Chondrocyte (in vitro differentiated cells): Measurements from ENCODE around the gene RAB2B. TPM values are rescaled to one million over a fixed set of nuclear protein-coding genes. Genes with fewer than 3 reads are reported as not detected.

ENCODE experiments used
- DNase-seq: peaks from one replicate; pipeline ENCODE4 v3.0.0; 2021; ENCODE audit warnings: mixed read lengths, low spot score
- H3K27ac Mint-ChIP-seq: one replicate; pipeline ENCODE4 v1.8.0; 2021; ENCODE audit warnings: mild to moderate bottlenecking, moderate library complexity, mixed read lengths; ENCODE audit not compliant: unreplicated experiment
- H3K27me3 Mint-ChIP-seq: 2 replicates; pipeline ENCODE4 v1.8.0; 2021; ENCODE audit warnings: low read depth, mixed read lengths
- H3K36me3 Mint-ChIP-seq: 2 replicates; pipeline ENCODE4 v1.8.0; 2021; ENCODE audit warnings: low read depth, mixed read lengths
- H3K4me1 Mint-ChIP-seq: 2 replicates; pipeline ENCODE4 v1.8.0; 2021; ENCODE audit warnings: low read depth, mild to moderate bottlenecking, mixed read lengths
- H3K4me3 Mint-ChIP-seq: one replicate; pipeline ENCODE4 v1.8.0; 2021; ENCODE audit warnings: mild to moderate bottlenecking, moderate library complexity, mixed read lengths; ENCODE audit not compliant: unreplicated experiment
- H3K9me3 Mint-ChIP-seq: 2 replicates; pipeline ENCODE4 v1.8.0; 2021; ENCODE audit warnings: low read depth, mixed read lengths
- CTCF ChIP-seq: fragments of 200-600 bp; sonication (generic); IDR thresholded peaks from 2 replicates; pipeline ENCODE4 v1.5.0; 2021; ENCODE audit warnings: antibody characterized with exemption, mild to moderate bottlenecking, moderate library complexity
- long read RNA-seq: library from polyadenylated mRNA; stranded (forward); transcript quantifications from one replicate; pipeline ENCODE4 v2.0.0, GENCODE V29; 2021
- total RNA-seq: library from RNA; stranded (reverse); gene quantifications from 3 replicates; pipeline ENCODE4 v1.2.1, GENCODE V29; 2021

RAB2B gene
- total RNA-seq, result 38.1 to 44.4 TPM (median 39.7 TPM) in 3 replicates
- long read RNA-seq, partial matches to known transcripts, result 0 of 1 reads
- long read RNA-seq, other reads (novel, unspliced or antisense), result 1 of 1 reads

- peaks cover 10% of the 10 kb centered on the region for H3K36me3 Mint-ChIP-seq
- no peaks in the 10 kb centered on the region for H3K27me3 Mint-ChIP-seq
- DNase-seq, result peak; percentile 98
These were observed at the start of gene RAB2B, which contains the start of gene TOX4 for GRCh38 chr14:21476925-21477681. Gene RAB2B, minus strand, starts transcription at chr14:21476959. Its CDS starts 87 bp downstream, at chr14:21476872. Gene TOX4, plus strand, starts transcription at chr14:21477195. Its CDS starts 84 bp downstream, at chr14:21477279.

GRCh38 chr14:21525962-21526671, 49.4 kb upstream of the RAB2B start, which contains the start of gene SALL2:
Gene SALL2, minus strand, starts transcription at chr14:21526346. Its CDS starts 219 bp downstream, at chr14:21526127.
- H3K27me3 Mint-ChIP-seq, result peaks cover 2% of the 10 kb centered on the region
- TF ChIP-seq CTCF, result no peak
- no peak within 1 kb of the TSS for H3K27ac Mint-ChIP-seq
- H3K4me1 Mint-ChIP-seq, result peaks cover 10% of the 10 kb centered on the region
- peaks cover 6% of the 10 kb centered on the region for H3K36me3 Mint-ChIP-seq
- H3K4me3 Mint-ChIP-seq, result peak within 1 kb of the TSS; percentile 82
- H3K9me3 Mint-ChIP-seq, result no peaks in the 10 kb centered on the region
- no peak for DNase-seq

More at GRCh38 chr14:21476925-21477681, at the start of gene RAB2B, which contains the start of gene TOX4:
- Mint-ChIP-seq H3K27ac (peak within 1 kb of the TSS; percentile 100), H3K9me3 (no peaks in the 10 kb centered on the region), H3K4me3 (peak within 1 kb of the TSS; percentile 100), H3K4me1 (peaks cover 26% of the 10 kb centered on the region)
- peak; percentile 93 for TF ChIP-seq CTCF

- DNase-seq, result no peak
- Mint-ChIP-seq H3K36me3 (peaks cover 6% of the 10 kb centered on the region), H3K27ac (no peak overlapping the region), H3K4me1 (peaks cover 10% of the 10 kb centered on the region), H3K4me3 (peak overlapping the region; percentile 82), H3K9me3 (no peaks in the 10 kb centered on the region), H3K27me3 (peaks cover 2% of the 10 kb centered on the region)
- no peak for TF ChIP-seq CTCF
These were observed 48.8 kb upstream of the RAB2B start for GRCh38 chr14:21525571-21525961.

GRCh38 chr14:21524575-21525490, 48.1 kb upstream of the RAB2B start:
- Mint-ChIP-seq H3K9me3 (no peaks in the 10 kb centered on the region), H3K4me3 (peak overlapping the region; percentile 82), H3K36me3 (peaks cover 6% of the 10 kb centered on the region), H3K4me1 (peaks cover 10% of the 10 kb centered on the region), H3K27ac (no peak overlapping the region), H3K27me3 (peaks cover under 1% of the 10 kb centered on the region)
- no peak for TF ChIP-seq CTCF
- DNase-seq, result no peak
